ENCODE data around the gene PLS1.

Gene PLS1

GRCh38 chr3:142604940-142605339 lies 8.7 kb downstream of the PLS1 start:
- no peak for ATAC-seq
- no peak for TF ChIP-seq RARB (CRISPR knock-in tag; IDR thresholded peaks at IDR 0.05)
- TF ChIP-seq ZNF565 (CRISPR knock-in tag; conservative IDR thresholded peaks at IDR 0.05; ENCODE audit: low read depth): no peak
- TF ChIP-seq CREB5 (CRISPR knock-in tag; IDR thresholded peaks at IDR 0.05; ENCODE audit: low read depth): no peak
- TF ChIP-seq TSHZ2 (CRISPR knock-in tag; IDR thresholded peaks at IDR 0.05): no peak
- TF ChIP-seq ZFP3 (CRISPR knock-in tag; IDR thresholded peaks at IDR 0.05): no peak
- TF ChIP-seq ARNTL (CRISPR knock-in tag; IDR thresholded peaks at IDR 0.05; ENCODE audit: borderline replicate concordance, low read depth): no peak
- no peak for TF ChIP-seq CSRNP3 (CRISPR knock-in tag; IDR thresholded peaks at IDR 0.05)
- no peak for TF ChIP-seq PATZ1 (CRISPR knock-in tag; IDR thresholded peaks at IDR 0.05; ENCODE audit: borderline replicate concordance)
- TF ChIP-seq ZNF8 (CRISPR knock-in tag; IDR thresholded peaks at IDR 0.05): no peak
- no peak for TF ChIP-seq ZFP30 (CRISPR knock-in tag; IDR thresholded peaks at IDR 0.05)
- no peak for TF ChIP-seq TCF4 (CRISPR knock-in tag; IDR thresholded peaks at IDR 0.05; ENCODE audit: borderline replicate concordance)
- no peak for TF ChIP-seq ZNF70 (CRISPR knock-in tag; IDR thresholded peaks at IDR 0.05)
- TF ChIP-seq BACH2 (CRISPR knock-in tag; IDR thresholded peaks at IDR 0.05; ENCODE audit: borderline replicate concordance): no peak
- no peak for TF ChIP-seq ESRRG (CRISPR knock-in tag; IDR thresholded peaks at IDR 0.05)
- no peak for TF ChIP-seq OSR1 (CRISPR knock-in tag; IDR thresholded peaks at IDR 0.05)

GRCh38 chr3:142608631-142609030 lies 12.4 kb downstream of the PLS1 start:
- ATAC-seq: no peak
- TF ChIP-seq CSDC2 (CRISPR knock-in tag; IDR thresholded peaks at IDR 0.05) (no peak), TCF4 (CRISPR knock-in tag; IDR thresholded peaks at IDR 0.05; ENCODE audit: borderline replicate concordance) (no peak), ZNF8 (CRISPR knock-in tag; IDR thresholded peaks at IDR 0.05) (no peak), SNAI2 (CRISPR knock-in tag; IDR thresholded peaks at IDR 0.05) (no peak), ZNF565 (CRISPR knock-in tag; conservative IDR thresholded peaks at IDR 0.05; ENCODE audit: low read depth) (no peak), ARNTL (CRISPR knock-in tag; IDR thresholded peaks at IDR 0.05; ENCODE audit: borderline replicate concordance, low read depth) (no peak), POU6F1 (CRISPR knock-in tag; IDR thresholded peaks at IDR 0.05; ENCODE audit: borderline replicate concordance, low read depth) (no peak), TSHZ2 (CRISPR knock-in tag; IDR thresholded peaks at IDR 0.05) (no peak), ZNF70 (CRISPR knock-in tag; IDR thresholded peaks at IDR 0.05) (no peak), OSR1 (CRISPR knock-in tag; IDR thresholded peaks at IDR 0.05) (no peak), PATZ1 (CRISPR knock-in tag; IDR thresholded peaks at IDR 0.05; ENCODE audit: borderline replicate concordance) (no peak), TOX (CRISPR knock-in tag; IDR thresholded peaks at IDR 0.05; ENCODE audit: borderline replicate concordance) (no peak)
